ENCODE measurements around the gene MFNG. TPM values are rescaled to one million over a fixed set of nuclear protein-coding genes. Genes with fewer than 3 reads are reported as not detected.

MFNG gene
- total RNA-seq, 2 donors from 2014 or later = 88.7 to 169 TPM

- H3K9me3 Mint-ChIP-seq = no peaks in the 10 kb centered on the region
- H3K36me3 Mint-ChIP-seq = no peaks in the 10 kb centered on the region
- DNase-seq (ENCODE audit: low spot score in 2 of 2) = no peak
- H3K27ac Mint-ChIP-seq = peak overlapping the region; percentile 9 to 90
- no peak for ATAC-seq
These were observed 16.4 kb upstream of the MFNG start for GRCh38 chr22:37502342-37503182.

- no peak for DNase-seq (ENCODE audit: low spot score in 2 of 2)
- Mint-ChIP-seq H3K36me3 (no peaks in the 10 kb centered on the region), H3K27ac (peak overlapping the region in 1 of 2 donors; percentile 9), H3K9me3 (no peaks in the 10 kb centered on the region)
- ATAC-seq = no peak
These were observed 15.6 kb upstream of the MFNG start for GRCh38 chr22:37501610-37502341.

GRCh38 chr22:37500745-37501609 is 14.8 kb upstream of the MFNG start:
- DNase-seq (ENCODE audit: low spot score in 2 of 2) = no peak
- no peak overlapping the region for H3K27ac Mint-ChIP-seq
- no peaks in the 10 kb centered on the region for H3K36me3 Mint-ChIP-seq
- H3K9me3 Mint-ChIP-seq = no peaks in the 10 kb centered on the region
- ATAC-seq = no peak

- Mint-ChIP-seq H3K27ac (no peak overlapping the region), H3K9me3 (no peaks in the 10 kb centered on the region), H3K36me3 (no peaks in the 10 kb centered on the region)
- ATAC-seq = no peak
- DNase-seq (ENCODE audit: low spot score in 2 of 2) = no peak
These were observed 13.8 kb upstream of the MFNG start for GRCh38 chr22:37499789-37500540.

GRCh38 chr22:37499027-37499707 is 13.0 kb upstream of the MFNG start:
- Mint-ChIP-seq H3K27ac (no peak overlapping the region), H3K9me3 (no peaks in the 10 kb centered on the region), H3K36me3 (no peaks in the 10 kb centered on the region)
- ATAC-seq = no peak
- no peak for DNase-seq (ENCODE audit: low spot score in 2 of 2)

GRCh38 chr22:37498289-37498909 is 12.2 kb upstream of the MFNG start:
- no peaks in the 10 kb centered on the region for H3K36me3 Mint-ChIP-seq
- H3K9me3 Mint-ChIP-seq = no peaks in the 10 kb centered on the region
- DNase-seq (ENCODE audit: low spot score in 2 of 2) (peak in 1 of 2 donors; percentile 80), ATAC-seq (peak; percentile 83 to 98)
- no peak overlapping the region for H3K27ac Mint-ChIP-seq

GRCh38 chr22:37497062-37497599 is 10.9 kb upstream of the MFNG start:
- no peak for ATAC-seq
- no peaks in the 10 kb centered on the region for H3K9me3 Mint-ChIP-seq
- H3K36me3 Mint-ChIP-seq = no peaks in the 10 kb centered on the region
- no peak for DNase-seq (ENCODE audit: low spot score in 2 of 2)
- H3K27ac Mint-ChIP-seq = no peak overlapping the region

- no peaks in the 10 kb centered on the region for H3K36me3 Mint-ChIP-seq
- DNase-seq (ENCODE audit: low spot score in 2 of 2) = no peak
- no peak for ATAC-seq
- no peaks in the 10 kb centered on the region for H3K9me3 Mint-ChIP-seq
- H3K27ac Mint-ChIP-seq = no peak overlapping the region
These were observed 10.5 kb upstream of the MFNG start for GRCh38 chr22:37496651-37497050.

- no peak for DNase-seq (ENCODE audit: low spot score in 2 of 2)
- Mint-ChIP-seq H3K36me3 (no peaks in the 10 kb centered on the region), H3K9me3 (no peaks in the 10 kb centered on the region), H3K27ac (peak overlapping the region in 1 of 2 donors; percentile 19)
- ATAC-seq = no peak
These were observed 7.8 kb upstream of the MFNG start for GRCh38 chr22:37493979-37494378.

- Mint-ChIP-seq H3K36me3 (no peaks in the 10 kb centered on the region), H3K27ac (peak overlapping the region in 1 of 2 donors; percentile 19), H3K9me3 (no peaks in the 10 kb centered on the region)
- ATAC-seq (peak; percentile 75 to 84), DNase-seq (ENCODE audit: low spot score in 2 of 2) (peak in 1 of 2 donors; percentile 66)
These were observed 6.5 kb upstream of the MFNG start for GRCh38 chr22:37492428-37493344.

GRCh38 chr22:37491559-37492427 is 5.6 kb upstream of the MFNG start:
- ATAC-seq (peak in 1 of 2 donors; percentile 12), DNase-seq (ENCODE audit: low spot score in 2 of 2) (no peak)
- no peaks in the 10 kb centered on the region for H3K36me3 Mint-ChIP-seq
- no peak overlapping the region for H3K27ac Mint-ChIP-seq
- no peaks in the 10 kb centered on the region for H3K9me3 Mint-ChIP-seq

GRCh38 chr22:37491106-37491505 is 4.9 kb upstream of the MFNG start:
- no peak for ATAC-seq
- Mint-ChIP-seq H3K27ac (peak overlapping the region in 1 of 2 donors; percentile 97), H3K9me3 (no peaks in the 10 kb centered on the region), H3K36me3 (no peaks in the 10 kb centered on the region)
- no peak for DNase-seq (ENCODE audit: low spot score in 2 of 2)

- no peak for ATAC-seq
- Mint-ChIP-seq H3K9me3 (no peaks in the 10 kb centered on the region), H3K36me3 (peaks cover 6 to 7% of the 10 kb centered on the region in 2 donors), H3K27ac (peak overlapping the region; percentile 69 to 97)
- DNase-seq (ENCODE audit: low spot score in 2 of 2) = no peak
These were observed 3.8 kb upstream of the MFNG start for GRCh38 chr22:37489983-37490382.

Data from activated naive CD4-positive, alpha-beta T cell treated with anti-CD3 and anti-CD28 coated beads, Interleukin-2, amount 50 U/mL, for 72 hours (primary cell).